ENCODE results near the gene ANGPTL3. TPM values are rescaled to one million over a fixed set of nuclear protein-coding genes. Genes with fewer than 3 reads are reported as not detected.

ANGPTL3 gene
- total RNA-seq, 2 experiments from 2014 or later, result not detected

GRCh38 chr1:62572476-62572875, 24.8 kb upstream of the ANGPTL3 start:
- Histone ChIP-seq H2AFZ (ENCODE audit: low read length) (no peak overlapping the region), H3K9me3 (ENCODE audit: low read length) (no peaks in the 10 kb centered on the region), H3K4me1 (ENCODE audit: insufficient read depth, low read length, poor library complexity, severe bottlenecking) (no peaks in the 10 kb centered on the region), H3K4me2 (ENCODE audit: low read length) (no peak overlapping the region), H3K9me2 (ENCODE audit: insufficient read depth, low read length) (no peaks in the 10 kb centered on the region), H3K79me2 (ENCODE audit: insufficient read depth, low read depth, low read length) (no peaks in the 10 kb centered on the region), H3K36me3 (ENCODE audit: insufficient read depth, low read length) (no peaks in the 10 kb centered on the region), H3K27ac (ENCODE audit: low read depth, low read length, poor library complexity, severe bottlenecking) (no peak overlapping the region), H3K4me3 (ENCODE audit: low read depth, low read length, poor library complexity, severe bottlenecking) (no peak overlapping the region), H4K20me1 (ENCODE audit: insufficient read depth, low read length) (no peaks in the 10 kb centered on the region)
- no peak for DNase-seq (ENCODE audit: low spot score)
- intact Hi-C loops (cut with micrococcal nuclease; ENCODE audit: unreplicated experiment), result no loop called here
- CTCF ChIA-PET (ENCODE audit: unreplicated experiment), result no interaction called here
- no TSS peak for BruUV-seq (replicated peaks)
- POLR2A ChIA-PET, result no interaction called here
- TF ChIP-seq EZH2phosphoT487 (IDR thresholded peaks at IDR 0.05; ENCODE audit: borderline replicate concordance, low read depth, low read length) (no peak), CTCF (conservative IDR thresholded peaks at IDR 0.05; ENCODE audit: low read length) (no peak)

GRCh38 chr1:62573675-62574074, 23.6 kb upstream of the ANGPTL3 start:
- ChIA-PET POLR2A (no interaction called here), CTCF (ENCODE audit: unreplicated experiment) (no interaction called here)
- Histone ChIP-seq H3K9me3 (ENCODE audit: low read length) (no peaks in the 10 kb centered on the region), H2AFZ (ENCODE audit: low read length) (no peak overlapping the region), H4K20me1 (ENCODE audit: insufficient read depth, low read length) (no peaks in the 10 kb centered on the region), H3K4me2 (ENCODE audit: low read length) (no peak overlapping the region), H3K9me2 (ENCODE audit: insufficient read depth, low read length) (no peaks in the 10 kb centered on the region), H3K4me3 (ENCODE audit: low read depth, low read length, poor library complexity, severe bottlenecking) (no peak overlapping the region), H3K4me1 (ENCODE audit: insufficient read depth, low read length, poor library complexity, severe bottlenecking) (no peaks in the 10 kb centered on the region), H3K27ac (ENCODE audit: low read depth, low read length, poor library complexity, severe bottlenecking) (no peak overlapping the region), H3K36me3 (ENCODE audit: insufficient read depth, low read length) (no peaks in the 10 kb centered on the region), H3K79me2 (ENCODE audit: insufficient read depth, low read depth, low read length) (no peaks in the 10 kb centered on the region)
- intact Hi-C loops (cut with micrococcal nuclease; ENCODE audit: unreplicated experiment), result no loop called here
- TF ChIP-seq EZH2phosphoT487 (IDR thresholded peaks at IDR 0.05; ENCODE audit: borderline replicate concordance, low read depth, low read length), result no peak
- no peak for TF ChIP-seq CTCF (conservative IDR thresholded peaks at IDR 0.05; ENCODE audit: low read length)
- no peak for DNase-seq (ENCODE audit: low spot score)
- no TSS peak for BruUV-seq (replicated peaks)

- ChIA-PET CTCF (ENCODE audit: unreplicated experiment) (no interaction called here), POLR2A (no interaction called here)
- H3K9me3 ChIP-seq (ENCODE audit: low read length), result no peaks in the 10 kb centered on the region
Observed at GRCh38 chr1:62585469-62586155, 11.7 kb upstream of the ANGPTL3 start.

More at GRCh38 chr1:62585469-62586155, 11.7 kb upstream of the ANGPTL3 start:
- Histone ChIP-seq H3K36me3 (ENCODE audit: insufficient read depth, low read length) (no peaks in the 10 kb centered on the region), H4K20me1 (ENCODE audit: insufficient read depth, low read length) (no peaks in the 10 kb centered on the region), H3K4me2 (ENCODE audit: low read length) (no peak overlapping the region), H3K27ac (ENCODE audit: low read depth, low read length, poor library complexity, severe bottlenecking) (no peak overlapping the region), H2AFZ (ENCODE audit: low read length) (no peak overlapping the region), H3K9me2 (ENCODE audit: insufficient read depth, low read length) (no peaks in the 10 kb centered on the region), H3K4me1 (ENCODE audit: insufficient read depth, low read length, poor library complexity, severe bottlenecking) (no peaks in the 10 kb centered on the region), H3K79me2 (ENCODE audit: insufficient read depth, low read depth, low read length) (no peaks in the 10 kb centered on the region), H3K4me3 (ENCODE audit: low read depth, low read length, poor library complexity, severe bottlenecking) (no peak overlapping the region)
- TF ChIP-seq CTCF (conservative IDR thresholded peaks at IDR 0.05; ENCODE audit: low read length) (no peak), EZH2phosphoT487 (IDR thresholded peaks at IDR 0.05; ENCODE audit: borderline replicate concordance, low read depth, low read length) (no peak)
- BruUV-seq (replicated peaks), result no TSS peak
- DNase-seq (ENCODE audit: low spot score), result no peak
- intact Hi-C loops (cut with micrococcal nuclease; ENCODE audit: unreplicated experiment), result no loop called here

Measured in OCI-LY7 (cell line).